ENCODE data around the gene NMNAT1.
"Not testable (repeated sequence)": the region's sequence is repeated elsewhere in the genome, so short reads cannot be mapped to it uniquely, and the experiment has no call there.

DNA sequence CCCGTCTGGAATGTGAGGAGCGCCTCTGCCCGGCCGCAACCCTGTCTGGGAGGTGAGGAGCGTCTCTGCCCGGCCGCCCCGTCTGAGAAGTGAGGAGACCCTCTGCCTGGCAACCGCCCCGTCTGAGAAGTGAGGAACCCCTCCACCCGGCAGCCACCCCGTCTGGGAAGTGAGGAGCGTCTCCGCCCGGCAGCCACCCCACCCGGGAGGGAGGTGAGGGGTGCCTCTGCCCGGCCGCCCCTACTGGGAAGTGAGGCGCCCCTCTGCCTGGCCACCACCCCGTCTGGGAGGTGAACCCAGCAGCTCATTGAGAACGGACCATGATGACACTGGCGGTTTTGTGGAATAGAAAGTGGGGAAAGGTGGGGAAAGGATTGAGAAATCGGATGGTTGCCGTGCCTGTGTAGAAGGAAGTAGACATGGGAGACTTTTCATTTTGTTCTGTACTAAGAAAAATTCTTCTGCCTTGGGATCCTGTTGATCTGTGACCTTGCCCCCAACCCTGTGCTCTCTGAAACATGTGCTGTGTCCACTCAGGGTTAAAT, 85.8 kb downstream of the NMNAT1 start:
- TF ChIP-seq, protein P1, sequence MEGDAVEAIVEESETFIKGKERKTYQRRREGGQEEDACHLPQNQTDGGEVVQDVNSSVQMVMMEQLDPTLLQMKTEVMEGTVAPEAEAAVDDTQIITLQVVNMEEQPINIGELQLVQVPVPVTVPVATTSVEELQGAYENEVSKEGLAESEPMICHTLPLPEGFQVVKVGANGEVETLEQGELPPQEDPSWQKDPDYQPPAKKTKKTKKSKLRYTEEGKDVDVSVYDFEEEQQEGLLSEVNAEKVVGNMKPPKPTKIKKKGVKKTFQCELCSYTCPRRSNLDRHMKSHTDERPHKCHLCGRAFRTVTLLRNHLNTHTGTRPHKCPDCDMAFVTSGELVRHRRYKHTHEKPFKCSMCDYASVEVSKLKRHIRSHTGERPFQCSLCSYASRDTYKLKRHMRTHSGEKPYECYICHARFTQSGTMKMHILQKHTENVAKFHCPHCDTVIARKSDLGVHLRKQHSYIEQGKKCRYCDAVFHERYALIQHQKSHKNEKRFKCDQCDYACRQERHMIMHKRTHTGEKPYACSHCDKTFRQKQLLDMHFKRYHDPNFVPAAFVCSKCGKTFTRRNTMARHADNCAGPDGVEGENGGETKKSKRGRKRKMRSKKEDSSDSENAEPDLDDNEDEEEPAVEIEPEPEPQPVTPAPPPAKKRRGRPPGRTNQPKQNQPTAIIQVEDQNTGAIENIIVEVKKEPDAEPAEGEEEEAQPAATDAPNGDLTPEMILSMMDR (IDR thresholded peaks at IDR 0.05; ENCODE audit: borderline replicate concordance, extremely low read depth, low read length, poor library complexity, severe bottlenecking), result not testable (repeated sequence)
- not testable (repeated sequence) for TF ChIP-seq EZH2 (IDR thresholded peaks at IDR 0.05; ENCODE audit: borderline replicate concordance, low read depth, low read length, severe bottlenecking)

Data from DND-41 (cell line).